ENCODE results near the gene NCKAP5.
"Not testable (repeated sequence)": the region's sequence is repeated elsewhere in the genome, so short reads cannot be mapped to it uniquely, and the experiment has no call there.

NCKAP5 gene

GRCh38 chr2:133252780-133253355, 315.4 kb downstream of the NCKAP5 start:
- no peak for DNase-seq

GRCh38 chr2:133249362-133249761, 318.9 kb downstream of the NCKAP5 start:
- no peak for DNase-seq

DNA sequence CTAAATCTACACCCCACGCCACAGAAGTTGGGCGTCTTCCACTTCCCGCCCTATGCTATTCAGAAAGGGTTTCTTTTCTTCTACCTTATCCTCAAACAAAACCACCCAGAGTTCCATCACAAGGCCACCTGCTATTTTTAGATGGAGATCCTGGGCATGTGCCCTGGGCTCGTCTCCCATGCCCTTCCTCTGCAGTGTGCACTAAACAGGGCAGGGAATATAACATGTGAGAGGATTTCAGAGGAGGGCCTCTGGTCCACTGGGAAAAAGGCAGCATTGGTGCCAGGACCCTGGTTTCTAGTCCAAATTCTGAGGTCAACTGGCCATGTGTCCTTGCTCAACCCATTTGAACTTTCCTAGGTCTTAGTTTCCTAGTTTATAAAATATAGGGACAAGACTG, 320.0 kb downstream of the NCKAP5 start:
- DNase-seq = no peak

- no peak for DNase-seq
These were observed 320.6 kb downstream of the NCKAP5 start for GRCh38 chr2:133247631-133248030.

DNA sequence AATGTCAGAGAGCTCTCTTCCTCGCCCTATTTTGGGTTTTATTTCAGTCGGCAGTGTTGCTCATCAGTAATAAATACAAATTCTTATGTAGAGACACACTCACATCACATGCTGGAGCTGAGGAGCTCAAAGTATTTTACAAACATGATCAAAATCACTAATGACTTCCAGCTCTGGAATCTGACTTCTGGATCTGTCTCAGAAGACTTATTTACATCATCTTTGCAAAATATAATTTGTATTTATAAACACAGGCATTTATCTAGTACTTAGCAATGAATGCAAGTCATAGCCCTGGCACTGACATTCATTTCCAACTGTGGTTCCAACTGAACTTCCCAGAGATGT, 327.1 kb downstream of the NCKAP5 start:
- no peak for DNase-seq

DNA sequence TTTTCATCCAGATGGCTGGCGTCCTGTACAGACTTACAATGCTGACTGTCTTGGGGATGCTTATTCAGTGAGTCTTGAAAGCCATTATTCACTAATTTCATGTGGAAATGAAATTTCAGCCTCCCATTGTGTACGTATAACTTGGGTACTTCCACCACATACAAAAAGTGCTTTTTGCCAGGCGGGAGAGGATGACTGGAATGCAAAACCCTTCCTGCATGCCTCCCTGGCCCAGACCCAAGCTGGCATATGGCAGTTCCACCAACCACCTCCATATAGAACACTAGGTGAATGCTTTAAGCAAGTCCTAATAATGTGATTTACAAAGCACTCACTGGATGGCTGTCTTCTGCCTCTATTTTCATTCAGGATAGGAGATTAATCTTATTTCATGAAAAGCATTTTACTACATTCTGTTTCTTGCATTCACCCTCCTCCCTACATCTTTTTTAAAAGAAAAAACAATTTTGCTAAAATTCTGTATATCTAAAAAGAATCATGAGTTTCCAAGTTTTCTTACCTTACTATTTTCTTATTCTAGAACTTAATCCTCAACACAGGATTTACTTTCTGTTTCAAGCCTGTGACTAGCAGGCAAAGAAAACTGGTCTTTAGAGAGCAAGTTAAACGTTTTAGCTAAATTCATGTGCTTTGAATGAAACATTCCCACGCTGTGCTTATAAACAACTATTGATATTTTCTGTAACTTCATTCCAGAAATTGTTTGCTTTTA, 327.6 kb downstream of the NCKAP5 start:
- no peak for DNase-seq

GRCh38 chr2:133235968-133236367, 332.3 kb downstream of the NCKAP5 start:
- no peak for DNase-seq

- no peak for DNase-seq
These were observed 335.7 kb downstream of the NCKAP5 start for GRCh38 chr2:133232556-133232955.

DNA sequence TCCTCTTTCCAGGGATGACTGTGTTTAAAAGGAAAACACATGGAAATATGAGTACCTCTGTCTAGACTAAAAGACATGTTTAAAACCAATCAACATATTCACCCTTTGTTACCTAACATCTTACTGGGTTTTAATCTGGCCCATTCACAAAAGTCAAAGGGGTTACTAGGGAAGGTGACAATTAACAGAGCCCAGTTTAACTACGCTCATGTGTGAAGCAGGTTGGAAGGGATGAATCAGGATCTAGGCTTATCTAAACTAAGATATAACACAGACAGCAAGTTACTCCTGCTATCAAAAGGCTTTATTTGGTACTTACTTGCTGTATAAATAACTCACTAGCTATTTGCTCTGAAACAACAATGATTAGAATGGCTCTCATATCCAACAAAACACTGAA, 337.0 kb downstream of the NCKAP5 start:
- DNase-seq = no peak

- no peak for DNase-seq
These were observed 338.3 kb downstream of the NCKAP5 start for GRCh38 chr2:133229974-133230373.

- no peak for DNase-seq
These were observed 345.0 kb downstream of the NCKAP5 start for GRCh38 chr2:133223226-133223625.

DNA sequence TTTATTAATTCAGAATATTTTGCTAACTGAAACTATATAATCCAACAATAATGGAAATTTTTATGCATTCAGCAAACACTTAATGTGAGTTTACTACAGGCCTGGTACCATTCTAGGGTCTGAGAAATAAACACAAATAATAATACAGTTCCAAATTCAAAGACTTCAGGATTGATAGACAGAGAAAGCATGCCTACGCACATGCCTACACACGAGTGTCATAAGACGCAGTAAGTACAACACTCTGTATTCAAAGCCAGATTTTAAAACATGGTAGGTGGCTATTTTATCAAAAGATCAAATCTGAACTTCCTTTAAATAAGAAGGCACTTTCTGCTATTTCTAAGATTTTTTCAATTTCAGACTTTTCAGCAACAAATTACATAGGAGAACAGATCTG, 346.9 kb downstream of the NCKAP5 start:
- no peak for DNase-seq

DNA sequence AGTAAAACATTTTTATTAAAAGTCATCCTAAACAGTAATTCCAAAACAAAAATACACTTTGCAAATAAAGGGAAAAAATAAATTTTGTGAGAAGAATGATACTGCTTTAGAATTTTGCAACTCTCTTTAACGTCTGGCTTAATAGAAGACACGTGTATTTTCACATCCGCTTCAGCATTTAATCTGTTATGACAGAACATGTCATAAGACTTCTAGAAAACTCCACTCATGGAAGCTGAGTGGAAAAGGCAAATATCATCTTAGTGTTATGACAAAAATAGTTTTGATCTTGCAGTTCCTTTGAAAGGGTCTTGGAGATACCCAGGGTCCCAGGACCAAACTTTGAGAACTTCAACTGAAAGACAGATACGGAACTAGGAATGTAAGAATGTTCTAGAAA, 350.1 kb downstream of the NCKAP5 start:
- DNase-seq = no peak

GRCh38 chr2:133215477-133215876, 352.8 kb downstream of the NCKAP5 start:
- no peak for DNase-seq

DNA sequence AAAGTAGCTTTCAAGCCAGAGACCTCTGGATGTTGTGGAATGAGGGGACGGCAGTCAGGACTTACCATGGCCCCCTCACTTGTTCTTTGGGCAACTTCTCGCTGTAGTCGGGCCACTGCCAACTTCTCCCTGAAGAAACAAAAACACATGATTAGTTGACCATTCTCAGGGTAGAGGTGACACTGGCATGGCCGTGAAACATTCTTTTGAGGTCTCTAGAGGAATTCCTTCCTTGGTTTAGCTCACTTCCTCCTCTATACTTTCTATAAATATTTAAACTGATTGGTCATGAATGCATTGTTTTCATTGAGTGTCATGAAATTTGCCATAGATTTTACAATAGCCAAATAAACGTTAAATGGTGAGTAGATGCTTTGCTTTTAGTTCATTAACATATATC, 354.6 kb downstream of the NCKAP5 start:
- no peak for DNase-seq

- no peak for DNase-seq
These were observed 358.9 kb downstream of the NCKAP5 start for GRCh38 chr2:133209325-133209724.

- DNase-seq = not testable (repeated sequence)
These were observed 361.6 kb downstream of the NCKAP5 start for GRCh38 chr2:133206666-133207065.

GRCh38 chr2:133204421-133204820, 363.8 kb downstream of the NCKAP5 start:
- no peak for DNase-seq

- DNase-seq = no peak
These were observed 367.4 kb downstream of the NCKAP5 start for GRCh38 chr2:133200684-133201421.

- no peak for DNase-seq
These were observed 369.6 kb downstream of the NCKAP5 start for GRCh38 chr2:133198678-133199077.

DNA sequence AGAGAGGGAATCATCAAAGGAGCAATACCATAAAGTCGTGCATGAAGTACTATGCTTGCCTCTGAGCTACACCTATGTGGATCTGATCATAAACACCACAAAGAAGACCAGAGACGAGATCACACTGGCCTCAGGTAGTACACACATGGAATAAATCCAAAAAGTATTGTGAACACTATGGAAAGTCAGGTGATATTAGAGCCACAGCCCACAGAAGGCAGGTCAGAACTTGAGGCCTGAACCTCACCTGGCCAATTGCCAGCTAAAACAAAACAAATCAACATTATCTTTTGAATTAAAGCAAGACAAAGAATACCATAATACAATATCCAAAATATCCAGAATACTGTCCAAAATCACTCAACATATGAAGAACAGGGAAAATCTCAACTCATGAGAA, 371.1 kb downstream of the NCKAP5 start:
- DNase-seq = no peak

GRCh38 chr2:133194777-133195335, 373.4 kb downstream of the NCKAP5 start:
- no peak for DNase-seq

GRCh38 chr2:133194362-133194655, 374.0 kb downstream of the NCKAP5 start:
- DNase-seq = no peak

Data from effector CD4-positive, alpha-beta T cell (primary cell).